DOHH2 (cell line): ENCODE results near the gene BDH1.
A peak's percentile ranks its signal among the peaks of the same experiment; 100 is the strongest.

Experiments used
- H3F3A ChIP-seq: fragments of 200-600 bp; sonication (generic), shearing (Covaris generic); 2 replicates; pipeline ENCODE4 v1.6.0; 2016; ENCODE audit warnings: antibody characterized with exemption, mild to moderate bottlenecking; ENCODE audit not compliant: control insufficient read depth, insufficient read depth
- H3K27ac ChIP-seq: fragments of 200-600 bp; sonication (generic); 2 replicates; pipeline ENCODE4 v1.5.1; 2014; ENCODE audit warnings: low read depth, mild to moderate bottlenecking, low read length, moderate library complexity
- H3K27me3 ChIP-seq: fragments of 200-600 bp; sonication (generic); 2 replicates; pipeline ENCODE4 v1.6.1; 2014; ENCODE audit warnings: mild to moderate bottlenecking, low read length, mixed read lengths; ENCODE audit not compliant: control insufficient read depth
- H3K36me3 ChIP-seq: fragments of 200-600 bp; sonication (generic); 2 replicates; pipeline ENCODE4 v1.6.1; 2014; ENCODE audit warnings: mild to moderate bottlenecking, low read length, moderate library complexity, mixed read lengths; ENCODE audit not compliant: control insufficient read depth
- H3K4me1 ChIP-seq: fragments of 200-600 bp; sonication (generic); 2 replicates; pipeline ENCODE4 v1.6.1; 2014; ENCODE audit warnings: mild to moderate bottlenecking, low read length, mixed read lengths; ENCODE audit not compliant: control insufficient read depth
- H3K4me2 ChIP-seq: fragments of 200-600 bp; sonication (generic); 2 replicates; pipeline ENCODE4 v1.6.0; 2014; ENCODE audit warnings: mild to moderate bottlenecking, low read length, moderate library complexity
- H3K4me3 ChIP-seq: fragments of 200-600 bp; sonication (generic); 2 replicates; pipeline ENCODE4 v1.5.1; 2014; ENCODE audit warnings: mild to moderate bottlenecking, low read length, mixed read lengths
- H3K79me2 ChIP-seq: fragments of 200-600 bp; sonication (generic); 2 replicates; pipeline ENCODE4 v1.6.1; 2014; ENCODE audit warnings: mild to moderate bottlenecking, low read length, mixed read lengths; ENCODE audit not compliant: control insufficient read depth
- H3K9me2 ChIP-seq: fragments of 200-600 bp; sonication (generic); replicated peaks from 2 replicates; pipeline ENCODE4 v1.6.1; 2014; ENCODE audit warnings: mild to moderate bottlenecking, low read length, mixed read lengths; ENCODE audit not compliant: control insufficient read depth
- H3K9me3 ChIP-seq: fragments of 200-600 bp; sonication (generic); 2 replicates; pipeline ENCODE4 v1.6.1; 2014; ENCODE audit warnings: antibody characterized with exemption, low read length, mixed read lengths; ENCODE audit not compliant: control insufficient read depth, insufficient read depth
- H4K20me1 ChIP-seq: fragments of 200-600 bp; sonication (generic); 2 replicates; pipeline ENCODE4 v1.6.0; 2014; ENCODE audit warnings: low read depth, mild to moderate bottlenecking, antibody characterized with exemption, low read length, moderate library complexity; ENCODE audit not compliant: control insufficient read depth, insufficient read depth
- CTCF ChIP-seq: fragments of 200-600 bp; sonication (generic); IDR thresholded peaks from one replicate; pipeline ENCODE4 v1.5.1; 2014; ENCODE audit warnings: antibody characterized with exemption, mild to moderate bottlenecking, low read depth, low read length; ENCODE audit not compliant: poor library complexity, severe bottlenecking
- EZH2phosphoT487 ChIP-seq: fragments of 200-600 bp; sonication (generic); IDR thresholded peaks from 2 replicates; pipeline ENCODE4 v1.6.1; 2017; ENCODE audit warnings: borderline replicate concordance, mild to moderate bottlenecking, antibody characterized with exemption, low read length, moderate library complexity, mixed read lengths

BDH1 gene

GRCh38 chr3:197554562-197555280 lies 1.0 kb downstream of the BDH1 start:
- peaks cover 38% of the 10 kb centered on the region for H3K36me3 ChIP-seq
- H4K20me1 ChIP-seq = no peaks in the 10 kb centered on the region
- peaks cover 30% of the 10 kb centered on the region for H3K4me1 ChIP-seq
- H3K9me2 ChIP-seq = no peaks in the 10 kb centered on the region
- no peaks in the 10 kb centered on the region for H3K27me3 ChIP-seq
- peak; percentile 64 for TF ChIP-seq CTCF
- TF ChIP-seq EZH2phosphoT487 = no peak
- H3K27ac ChIP-seq = peak overlapping the region; percentile 79
- peak overlapping the region; percentile 99 for H3K4me3 ChIP-seq
- peaks cover 4% of the 10 kb centered on the region for H3F3A ChIP-seq
- peak overlapping the region; percentile 95 for H3K4me2 ChIP-seq
- H3K9me3 ChIP-seq = no peaks in the 10 kb centered on the region
- peaks cover 62% of the 10 kb centered on the region for H3K79me2 ChIP-seq

GRCh38 chr3:197554196-197554561 lies 1.6 kb downstream of the BDH1 start:
- peaks cover 42% of the 10 kb centered on the region for H3K36me3 ChIP-seq
- H3F3A ChIP-seq = peaks cover 4% of the 10 kb centered on the region
- H3K27me3 ChIP-seq = no peaks in the 10 kb centered on the region
- H4K20me1 ChIP-seq = no peaks in the 10 kb centered on the region
- H3K27ac ChIP-seq = peak overlapping the region; percentile 44
- no peaks in the 10 kb centered on the region for H3K9me3 ChIP-seq
- no peak for TF ChIP-seq EZH2phosphoT487
- TF ChIP-seq CTCF = no peak
- no peaks in the 10 kb centered on the region for H3K9me2 ChIP-seq
- peaks cover 67% of the 10 kb centered on the region for H3K79me2 ChIP-seq
- H3K4me2 ChIP-seq = peak overlapping the region; percentile 95
- peak overlapping the region; percentile 99 for H3K4me3 ChIP-seq
- peaks cover 30% of the 10 kb centered on the region for H3K4me1 ChIP-seq

- Histone ChIP-seq H4K20me1 (no peaks in the 10 kb centered on the region), H3K27me3 (no peaks in the 10 kb centered on the region), H3K9me3 (no peaks in the 10 kb centered on the region), H3K4me3 (no peak overlapping the region), H3K4me1 (peaks cover 22% of the 10 kb centered on the region), H3K9me2 (no peaks in the 10 kb centered on the region), H3K27ac (no peak overlapping the region), H3K36me3 (peaks cover 42% of the 10 kb centered on the region), H3K79me2 (peaks cover 87% of the 10 kb centered on the region), H3K4me2 (no peak overlapping the region), H3F3A (no peaks in the 10 kb centered on the region; the same call in 1 of the 2 replicates)
- no peak for TF ChIP-seq EZH2phosphoT487
- TF ChIP-seq CTCF = no peak
Measured at GRCh38 chr3:197552198-197552597, 3.6 kb downstream of the BDH1 start.
